Smooth muscle cell of the pulmonary artery (primary cell): Measurements from ENCODE around the gene THBS1. TPM values are rescaled to one million over a fixed set of nuclear protein-coding genes. Genes with fewer than 3 reads are reported as not detected.

Experiments
- total RNA-seq: library from RNA; depleted of rRNA; stranded (reverse); fragments of >200 nt; gene quantifications from 2 replicates; pipeline ENCODE4 v1.2.3, GENCODE V29; 2014

Gene THBS1
- total RNA-seq, result 1,327 and 2,745 TPM in 2 replicates

DNA sequence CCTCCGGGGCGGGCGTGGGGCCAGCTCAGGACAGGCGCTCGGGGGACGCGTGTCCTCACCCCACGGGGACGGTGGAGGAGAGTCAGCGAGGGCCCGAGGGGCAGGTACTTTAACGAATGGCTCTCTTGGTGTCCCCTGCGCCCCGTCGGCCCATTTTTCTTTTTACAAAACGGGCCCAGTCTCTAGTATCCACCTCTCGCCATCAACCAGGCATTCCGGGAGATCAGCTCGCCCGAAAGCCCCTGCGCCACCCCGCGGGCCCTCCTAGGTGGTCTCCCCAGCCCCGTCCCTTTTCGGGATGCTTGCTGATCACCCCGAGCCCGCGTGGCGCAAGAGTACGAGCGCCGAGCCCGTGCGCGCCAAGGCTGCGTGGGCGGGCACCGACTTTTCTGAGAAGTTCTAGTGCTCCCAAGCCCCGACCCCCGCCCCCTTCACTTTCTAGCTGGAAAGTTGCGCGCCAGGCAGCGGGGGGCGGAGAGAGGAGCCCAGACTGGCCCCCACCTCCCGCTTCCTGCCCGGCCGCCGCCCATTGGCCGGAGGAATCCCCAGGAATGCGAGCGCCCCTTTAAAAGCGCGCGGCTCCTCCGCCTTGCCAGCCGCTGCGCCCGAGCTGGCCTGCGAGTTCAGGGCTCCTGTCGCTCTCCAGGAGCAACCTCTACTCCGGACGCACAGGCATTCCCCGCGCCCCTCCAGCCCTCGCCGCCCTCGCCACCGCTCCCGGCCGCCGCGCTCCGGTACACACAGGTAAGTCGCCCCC lies at the start of gene THBS1:
Gene THBS1, plus strand, starts transcription at position 595 of the 757 bp plus-strand sequence. CDS start 779 bp downstream, outside the sequence.

Other genes with a start within 250 kb of the THBS1 start
- gene FSIP1, start 201.8 kb downstream of the THBS1 start, total RNA-seq, result 0.66 and 1.6 TPM in 2 replicates